ENCODE results near the gene ZCWPW1. TPM values are rescaled to one million over a fixed set of nuclear protein-coding genes. Genes with fewer than 3 reads are reported as not detected.

Gene ZCWPW1
- total RNA-seq, 2 experiments from 2014 or later: 3.0 to 3.4 TPM

DNA sequence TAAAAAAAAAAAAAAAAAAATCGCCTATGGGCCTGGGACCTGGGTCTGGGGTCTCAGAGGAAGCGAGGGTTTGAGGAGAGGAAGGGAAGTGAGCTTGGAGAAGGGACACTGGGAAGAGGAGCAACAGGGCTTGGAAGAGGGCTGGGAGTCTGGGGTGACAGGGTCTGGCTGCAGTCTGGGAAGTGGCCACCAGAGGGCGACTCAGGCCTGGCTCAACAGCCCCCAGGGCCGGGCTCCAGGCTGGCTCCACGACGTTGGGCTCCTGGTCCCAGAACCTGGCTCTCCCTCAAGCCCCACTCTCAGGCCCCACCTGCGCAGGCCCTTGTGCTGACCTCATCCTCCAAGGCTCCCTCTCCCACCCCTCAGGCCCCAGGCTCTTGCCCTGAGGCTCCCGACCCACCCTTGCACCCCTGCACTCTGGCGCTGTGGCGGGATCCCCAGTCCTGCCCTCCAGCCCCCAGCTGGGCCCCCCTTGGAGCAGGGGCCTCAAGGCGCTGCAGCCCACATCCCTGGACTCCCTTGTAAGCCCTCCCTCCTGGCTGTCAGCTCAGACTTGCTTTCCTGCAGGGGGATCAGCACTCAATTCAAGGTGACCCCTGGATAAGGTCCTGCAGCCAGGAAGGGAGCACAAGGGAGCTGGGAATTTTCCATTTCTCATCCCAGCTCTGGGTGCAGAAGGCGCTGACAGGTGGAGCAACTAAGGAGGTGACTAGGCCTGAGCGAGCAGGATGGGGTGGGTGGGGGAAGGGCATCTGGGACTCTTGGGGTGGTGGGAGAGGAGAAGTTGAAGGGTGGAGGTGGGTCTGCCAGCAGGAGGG is 40.9 kb upstream of the ZCWPW1 start:
- intact Hi-C loops (cut with DNase I, micrococcal nuclease): loop anchor here (1.0 to 10.0 kb wide), 6 partner anchors 8 to 256 kb away; partner anchors contain the start of genes NYAP1 (in 2 of the 2) and GIGYF1 (in 1 of the 2)
- Mint-ChIP-seq H3K4me1 (peaks cover 31% of the 10 kb centered on the region), H3K27ac (no peak overlapping the region), H3K9me3 (ENCODE audit: low read depth) (no peaks in the 10 kb centered on the region), H3K36me3 (ENCODE audit: low read depth) (peaks cover 24% of the 10 kb centered on the region), H3K27me3 (no peaks in the 10 kb centered on the region), H3K4me3 (no peak overlapping the region)
- peak; percentile 92 for ATAC-seq
- CTCF ChIA-PET: interaction anchor here (0.6 to 4.0 kb wide), 18 partner anchors 9 to 1483 kb away, joined by 3 to 45 read pairs (median 4); partner anchors contain the start of genes FBXO24, LRCH4, POP7 and SLC12A9
- DNase-seq: peak; percentile 91
- POLR2A ChIA-PET: interaction anchor here (0.6 kb wide), 2 partner anchors 65 to 170 kb away, joined by 4 read pairs; no protein-coding TSS in a partner anchor

- ATAC-seq (no peak), DNase-seq (no peak)
- Mint-ChIP-seq H3K27ac (no peak overlapping the region), H3K4me3 (no peak overlapping the region), H3K4me1 (peaks cover 17% of the 10 kb centered on the region), H3K36me3 (ENCODE audit: low read depth) (peaks cover 17% of the 10 kb centered on the region), H3K9me3 (ENCODE audit: low read depth) (no peaks in the 10 kb centered on the region), H3K27me3 (no peaks in the 10 kb centered on the region)
- CTCF ChIA-PET: interaction anchor here (4.0 kb wide), 1 partner anchor 92 kb away, joined by 45 read pairs; no protein-coding TSS in a partner anchor
- POLR2A ChIA-PET: interaction anchor here (0.6 kb wide), 1 partner anchor 319 kb away, joined by 3 read pairs; the partner anchor contains the start of gene LAMTOR4
- intact Hi-C loops (cut with DNase I, micrococcal nuclease): loop anchor here in 1 of 2 experiments (2.0 to 10.0 kb wide), 2 partner anchors 15 to 227 kb away; partner anchors contain the start of genes GIGYF1 and NYAP1
These were observed 39.3 kb upstream of the ZCWPW1 start for GRCh38 chr7:100467638-100468373.

DNA sequence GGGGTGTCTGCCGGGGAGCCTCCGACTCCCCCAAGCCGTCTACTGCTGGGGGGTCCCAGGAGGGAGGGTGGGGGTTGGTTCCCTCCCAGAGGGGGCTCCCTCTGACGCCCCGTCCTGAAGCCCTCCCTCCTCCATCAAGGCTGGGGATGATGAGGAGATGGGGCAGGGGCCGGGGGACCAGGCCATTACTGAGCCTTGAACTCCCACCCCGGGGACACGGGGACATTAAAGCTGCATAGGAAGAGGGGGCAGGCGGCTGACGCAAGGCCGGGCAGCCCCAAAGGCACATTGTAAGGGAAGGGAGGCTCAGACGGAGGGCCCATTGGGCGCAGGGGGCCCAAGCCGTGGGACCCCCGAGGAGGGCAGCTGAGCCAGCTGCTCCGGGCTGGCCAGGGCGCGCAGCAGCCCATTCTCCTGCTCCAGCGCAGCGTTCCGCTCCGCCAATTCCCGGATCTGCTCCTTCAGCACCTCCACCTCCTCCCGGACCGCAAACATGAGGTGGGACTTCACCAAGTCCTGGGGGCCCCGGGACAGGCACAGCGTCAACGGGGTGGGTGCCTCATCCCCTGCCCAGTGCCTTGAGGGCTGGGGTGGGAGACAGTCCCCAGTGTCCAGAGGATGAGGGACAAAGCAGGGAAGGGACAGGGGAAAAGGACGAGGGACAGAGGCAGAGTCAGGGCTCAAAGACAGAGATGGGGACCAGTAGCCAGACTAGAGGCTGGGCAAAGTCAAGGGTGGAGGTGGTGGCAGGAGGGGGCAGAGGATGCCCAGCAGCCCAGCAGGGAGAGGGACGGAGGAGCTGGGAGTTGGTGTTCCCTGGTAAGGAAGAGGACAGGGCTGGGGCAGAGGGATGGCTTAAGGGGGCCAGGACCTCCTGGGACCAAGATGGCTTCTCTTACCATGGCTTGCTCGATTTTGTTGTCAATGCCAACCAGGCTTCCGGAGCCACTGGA is 38.4 kb upstream of the ZCWPW1 start:
- ATAC-seq: no peak

GRCh38 chr7:100465702-100466311 is 37.3 kb upstream of the ZCWPW1 start:
- intact Hi-C loops (cut with DNase I, micrococcal nuclease): loop anchor here (1.0 to 10.0 kb wide), 2 partner anchors 229 to 259 kb away; partner anchors contain the start of gene GIGYF1 (in 1 of the 2)
- ChIA-PET CTCF (interaction anchor here (0.7 to 2.2 kb wide), 9 partner anchors 10 to 387 kb away, joined by 3 to 11 read pairs (median 4); partner anchors contain the start of gene SLC12A9), POLR2A (no interaction called here)
- Mint-ChIP-seq H3K27me3 (no peaks in the 10 kb centered on the region), H3K27ac (no peak overlapping the region), H3K4me3 (no peak overlapping the region), H3K4me1 (peaks cover 12% of the 10 kb centered on the region), H3K36me3 (ENCODE audit: low read depth) (peaks cover 18% of the 10 kb centered on the region), H3K9me3 (ENCODE audit: low read depth) (no peaks in the 10 kb centered on the region)
- ATAC-seq (peak; percentile 24), DNase-seq (no peak)

More for the DNA sequence above, 38.4 kb upstream of the ZCWPW1 start:
- H3K4me3 Mint-ChIP-seq: no peak overlapping the region
- ChIA-PET CTCF (interaction anchor here (2.1 kb wide), 1 partner anchor 12 kb away, joined by 7 read pairs; no protein-coding TSS in a partner anchor), POLR2A (no interaction called here)
- no peaks in the 10 kb centered on the region for H3K27me3 Mint-ChIP-seq
- peaks cover 17% of the 10 kb centered on the region for H3K36me3 Mint-ChIP-seq (ENCODE audit: low read depth)
- intact Hi-C loops (cut with DNase I, micrococcal nuclease): loop anchor here in 1 of 2 experiments (10.0 kb wide), 1 partner anchor 228 kb away; the partner anchor contains the start of gene GIGYF1
- H3K4me1 Mint-ChIP-seq: peaks cover 14% of the 10 kb centered on the region
- no peaks in the 10 kb centered on the region for H3K9me3 Mint-ChIP-seq (ENCODE audit: low read depth)
- H3K27ac Mint-ChIP-seq: no peak overlapping the region
- no peak for DNase-seq

DNA sequence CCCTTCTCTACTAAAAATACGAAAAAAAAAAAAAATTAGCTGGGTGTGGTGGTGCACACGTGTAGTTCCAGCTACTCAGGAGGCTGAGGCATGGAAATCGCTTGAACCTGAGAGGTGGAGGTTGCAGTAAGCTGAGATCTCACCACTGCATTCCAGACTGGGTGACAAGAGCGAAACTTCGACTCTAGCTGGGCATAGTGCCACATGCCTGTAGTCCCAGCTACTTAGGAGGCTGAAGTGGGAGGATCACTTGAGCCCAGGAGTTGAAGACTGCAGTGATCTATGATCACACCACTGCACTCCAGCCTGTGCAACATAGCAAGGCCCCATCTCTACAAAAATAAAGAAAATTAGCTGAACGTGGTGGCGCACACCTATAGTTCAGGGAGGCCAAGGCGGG is 36.8 kb upstream of the ZCWPW1 start:
- Mint-ChIP-seq H3K4me3 (no peak overlapping the region), H3K36me3 (ENCODE audit: low read depth) (peaks cover 23% of the 10 kb centered on the region), H3K4me1 (peaks cover 8% of the 10 kb centered on the region), H3K9me3 (ENCODE audit: low read depth) (no peaks in the 10 kb centered on the region), H3K27ac (no peak overlapping the region), H3K27me3 (no peaks in the 10 kb centered on the region)
- ChIA-PET POLR2A (no interaction called here), CTCF (interaction anchor here (0.6 to 2.2 kb wide), 11 partner anchors 9 to 387 kb away, joined by 3 to 11 read pairs (median 3); partner anchors contain the start of genes MOSPD3 and SLC12A9)
- intact Hi-C loops (cut with DNase I, micrococcal nuclease): loop anchor here (1.0 to 10.0 kb wide), 2 partner anchors 230 to 260 kb away; partner anchors contain the start of gene GIGYF1 (in 1 of the 2)
- ATAC-seq: no peak
- no peak for DNase-seq

DNA sequence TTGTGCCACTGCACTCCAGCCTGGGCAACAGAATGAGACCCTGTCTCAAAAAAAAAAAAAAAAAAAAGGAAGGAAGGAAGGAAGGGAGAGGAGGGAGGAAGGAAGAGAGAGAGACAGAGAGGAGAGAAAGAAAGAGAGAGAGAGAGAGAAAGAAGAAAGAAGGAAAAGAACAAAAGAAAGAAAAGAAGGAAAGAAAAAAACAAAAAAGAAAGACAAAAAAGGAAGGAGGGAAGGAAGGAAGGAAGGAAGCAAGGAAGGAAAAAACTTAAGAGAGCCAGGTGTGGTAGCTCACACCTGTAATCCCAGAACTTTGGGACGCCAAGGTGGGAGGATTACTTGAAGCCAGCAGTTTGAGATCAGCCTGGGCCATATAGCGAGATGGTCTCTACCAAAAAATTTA is 36.3 kb upstream of the ZCWPW1 start:
- H3K9me3 Mint-ChIP-seq (ENCODE audit: low read depth): no peaks in the 10 kb centered on the region
- H3K4me1 Mint-ChIP-seq: peaks cover 4% of the 10 kb centered on the region
- ATAC-seq: no peak
- peaks cover 20% of the 10 kb centered on the region for H3K36me3 Mint-ChIP-seq (ENCODE audit: low read depth)
- intact Hi-C loops (cut with DNase I, micrococcal nuclease): loop anchor here (1.0 to 10.0 kb wide), 2 partner anchors 230 to 261 kb away; partner anchors contain the start of gene GIGYF1 (in 1 of the 2)
- CTCF ChIA-PET: interaction anchor here (0.6 to 2.2 kb wide), 10 partner anchors 9 to 388 kb away, joined by 3 to 11 read pairs (median 3); partner anchors contain the start of genes MOSPD3 and SLC12A9
- no peak overlapping the region for H3K27ac Mint-ChIP-seq
- no peak for DNase-seq
- no peaks in the 10 kb centered on the region for H3K27me3 Mint-ChIP-seq
- H3K4me3 Mint-ChIP-seq: no peak overlapping the region
- POLR2A ChIA-PET: no interaction called here

DNA sequence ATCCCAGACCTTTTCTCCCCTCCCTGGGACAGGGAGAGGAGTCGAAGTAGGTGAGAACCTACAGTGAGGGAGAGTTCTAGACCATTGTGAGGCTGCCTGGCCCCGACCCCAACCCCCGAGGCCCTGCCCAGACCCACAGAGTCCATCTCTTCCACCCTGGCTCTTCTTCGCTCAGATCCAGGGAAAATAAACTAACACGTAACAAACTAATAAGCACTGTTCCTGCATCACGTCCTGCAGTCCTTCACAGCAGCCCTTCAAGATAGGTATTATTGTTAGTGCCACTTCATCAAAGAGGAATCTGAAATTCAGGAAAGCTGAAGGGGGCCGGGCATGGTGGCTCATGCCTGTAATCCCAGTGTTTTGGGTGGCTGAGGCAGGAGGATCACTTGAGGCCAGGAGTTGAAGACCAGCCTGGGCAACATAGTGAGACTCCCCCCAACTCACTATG is 35.7 kb upstream of the ZCWPW1 start, which contains the start of gene SPACDR:
Gene SPACDR (minus strand): TSS at position 51 of the 451 bp plus-strand sequence. CDS start 235 bp downstream, outside the sequence.
- Mint-ChIP-seq H3K36me3 (ENCODE audit: low read depth) (peaks cover 19% of the 10 kb centered on the region), H3K9me3 (ENCODE audit: low read depth) (no peaks in the 10 kb centered on the region), H3K4me3 (no peak within 1 kb of the TSS), H3K4me1 (peaks cover 2% of the 10 kb centered on the region), H3K27me3 (no peaks in the 10 kb centered on the region), H3K27ac (no peak within 1 kb of the TSS)
- intact Hi-C loops (cut with DNase I, micrococcal nuclease): loop anchor here in 1 of 2 experiments (10.0 kb wide), 1 partner anchor 231 kb away; the partner anchor contains the start of gene GIGYF1
- no peak for ATAC-seq
- ChIA-PET POLR2A (no interaction called here), CTCF (interaction anchor here (0.7 to 2.2 kb wide), 4 partner anchors 18 to 227 kb away, joined by 3 to 11 read pairs (median 4); no protein-coding TSS in a partner anchor)
- no peak for DNase-seq

- Mint-ChIP-seq H3K4me1 (peaks cover 15% of the 10 kb centered on the region), H3K9me3 (ENCODE audit: low read depth) (no peaks in the 10 kb centered on the region), H3K4me3 (no peak overlapping the region), H3K27me3 (no peaks in the 10 kb centered on the region), H3K36me3 (ENCODE audit: low read depth) (peaks cover 11% of the 10 kb centered on the region), H3K27ac (no peak overlapping the region)
- ChIA-PET CTCF (no interaction called here), POLR2A (no interaction called here)
- ATAC-seq (no peak), DNase-seq (no peak)
- intact Hi-C loops (cut with DNase I, micrococcal nuclease): no loop called here
These were observed 28.5 kb upstream of the ZCWPW1 start for GRCh38 chr7:100457033-100457432.

- DNase-seq (no peak), ATAC-seq (no peak)
- Mint-ChIP-seq H3K9me3 (ENCODE audit: low read depth) (no peaks in the 10 kb centered on the region), H3K27me3 (no peaks in the 10 kb centered on the region), H3K27ac (no peak overlapping the region), H3K36me3 (ENCODE audit: low read depth) (peaks cover 11% of the 10 kb centered on the region), H3K4me1 (peaks cover 15% of the 10 kb centered on the region), H3K4me3 (no peak overlapping the region)
- CTCF ChIA-PET: interaction anchor here (1.3 kb wide), 1 partner anchor 9 kb away, joined by 5 read pairs; no protein-coding TSS in a partner anchor
- intact Hi-C loops (cut with DNase I, micrococcal nuclease): no loop called here
- POLR2A ChIA-PET: no interaction called here
These were observed 28.1 kb upstream of the ZCWPW1 start for GRCh38 chr7:100456562-100456961.
